Measurements from ENCODE around the gene ZFHX3. TPM values are rescaled to one million over a fixed set of nuclear protein-coding genes. Genes with fewer than 3 reads are reported as not detected.

ZFHX3 gene
- polyA plus RNA-seq, 1 donor (not counting 4 experiments of a cell fraction or from before 2014, with no cell fraction given), result 1.2 TPM

GRCh38 chr16:73054498-73054812 is 6.5 kb upstream of the ZFHX3 start:
- peak overlapping the region; percentile 84 for H3K4me2 ChIP-seq (ENCODE audit: control insufficient read depth, extremely low read depth, insufficient read depth, low read depth, low read length)
- H3K27ac ChIP-seq (ENCODE audit: control insufficient read depth, insufficient read depth, low read length), result no peak overlapping the region
- H3K9me3 ChIP-seq (ENCODE audit: control insufficient read depth, low read depth, low read length), result no peaks in the 10 kb centered on the region
- FAIRE-seq, result no peak
- H3K9me1 ChIP-seq (ENCODE audit: control insufficient read depth, extremely low read depth, insufficient read depth, low read length), result no peaks in the 10 kb centered on the region
- peaks cover 2% of the 10 kb centered on the region for H4K20me1 ChIP-seq (ENCODE audit: control insufficient read depth, extremely low read depth, insufficient read depth, low read length)
- peaks cover 40% of the 10 kb centered on the region for H3K4me1 ChIP-seq (ENCODE audit: control insufficient read depth, extremely low read depth, insufficient read depth, low read length)
- TF ChIP-seq CTCF (optimal IDR thresholded peaks at IDR 0.05 in 1 of 3, IDR thresholded peaks at IDR 0.05 in 1 of 3, conservative IDR thresholded peaks at IDR 0.05 in 1 of 3; ENCODE audit: extremely low read depth in 1 of 3, insufficient read depth in 2 of 3, low read length in 3 of 3) (no peak), EZH2 (IDR thresholded peaks at IDR 0.05; ENCODE audit: low read length) (no peak)
- no peak for DNase-seq (ENCODE audit: low read depth, low spot score)
- H3K79me2 ChIP-seq (ENCODE audit: control insufficient read depth, insufficient read depth, low read length), result peaks cover 43% of the 10 kb centered on the region
- H3K36me3 ChIP-seq (ENCODE audit: control insufficient read depth in 2 of 2, extremely low read depth in 1 of 2, insufficient read depth in 2 of 2, low read length in 2 of 2), result no peaks in the 10 kb centered on the region
- dilution Hi-C loops (cut with MboI; ENCODE audit: extremely low pct_ligation_motif_present, low sequenced_read_pairs), result no loop called here
- no peak overlapping the region for H2AFZ ChIP-seq (ENCODE audit: control insufficient read depth, low read length)
- no peaks in the 10 kb centered on the region for H3K27me3 ChIP-seq (ENCODE audit: control insufficient read depth, extremely low read depth, insufficient read depth, low read length)
- H3K9ac ChIP-seq (ENCODE audit: control insufficient read depth, extremely low read depth, insufficient read depth, low read length), result no peak overlapping the region
- H3K4me3 ChIP-seq (ENCODE audit: control insufficient read depth in 2 of 3, extremely low read depth in 1 of 3, insufficient read depth in 2 of 3, low read depth in 1 of 3, low read length in 3 of 3), result peak overlapping the region in 2 of 3 experiments; percentile 62 to 64

GRCh38 chr16:73054125-73054484 is 6.2 kb upstream of the ZFHX3 start:
- Histone ChIP-seq H3K79me2 (ENCODE audit: control insufficient read depth, insufficient read depth, low read length) (peaks cover 44% of the 10 kb centered on the region), H3K36me3 (ENCODE audit: control insufficient read depth in 2 of 2, extremely low read depth in 1 of 2, insufficient read depth in 2 of 2, low read length in 2 of 2) (no peaks in the 10 kb centered on the region), H3K4me1 (ENCODE audit: control insufficient read depth, extremely low read depth, insufficient read depth, low read length) (peaks cover 39% of the 10 kb centered on the region), H3K9ac (ENCODE audit: control insufficient read depth, extremely low read depth, insufficient read depth, low read length) (no peak overlapping the region), H2AFZ (ENCODE audit: control insufficient read depth, low read length) (no peak overlapping the region), H3K4me2 (ENCODE audit: control insufficient read depth, extremely low read depth, insufficient read depth, low read depth, low read length) (no peak overlapping the region), H3K4me3 (ENCODE audit: control insufficient read depth in 2 of 3, extremely low read depth in 1 of 3, insufficient read depth in 2 of 3, low read depth in 1 of 3, low read length in 3 of 3) (no peak overlapping the region), H3K27ac (ENCODE audit: control insufficient read depth, insufficient read depth, low read length) (no peak overlapping the region), H3K9me3 (ENCODE audit: control insufficient read depth, low read depth, low read length) (no peaks in the 10 kb centered on the region), H3K27me3 (ENCODE audit: control insufficient read depth, extremely low read depth, insufficient read depth, low read length) (no peaks in the 10 kb centered on the region), H4K20me1 (ENCODE audit: control insufficient read depth, extremely low read depth, insufficient read depth, low read length) (peaks cover 3% of the 10 kb centered on the region), H3K9me1 (ENCODE audit: control insufficient read depth, extremely low read depth, insufficient read depth, low read length) (no peaks in the 10 kb centered on the region)
- TF ChIP-seq EZH2 (IDR thresholded peaks at IDR 0.05; ENCODE audit: low read length) (no peak), CTCF (optimal IDR thresholded peaks at IDR 0.05 in 1 of 3, IDR thresholded peaks at IDR 0.05 in 1 of 3, conservative IDR thresholded peaks at IDR 0.05 in 1 of 3; ENCODE audit: extremely low read depth in 1 of 3, insufficient read depth in 2 of 3, low read length in 3 of 3) (no peak)
- no peak for DNase-seq (ENCODE audit: low read depth, low spot score)
- dilution Hi-C loops (cut with MboI; ENCODE audit: extremely low pct_ligation_motif_present, low sequenced_read_pairs), result no loop called here
- no peak for FAIRE-seq
